ENCODE data around the gene OR2T6.
"Not testable (repeated sequence)": the region's sequence is repeated elsewhere in the genome, so short reads cannot be mapped to it uniquely, and the experiment has no call there.

Gene OR2T6

DNA sequence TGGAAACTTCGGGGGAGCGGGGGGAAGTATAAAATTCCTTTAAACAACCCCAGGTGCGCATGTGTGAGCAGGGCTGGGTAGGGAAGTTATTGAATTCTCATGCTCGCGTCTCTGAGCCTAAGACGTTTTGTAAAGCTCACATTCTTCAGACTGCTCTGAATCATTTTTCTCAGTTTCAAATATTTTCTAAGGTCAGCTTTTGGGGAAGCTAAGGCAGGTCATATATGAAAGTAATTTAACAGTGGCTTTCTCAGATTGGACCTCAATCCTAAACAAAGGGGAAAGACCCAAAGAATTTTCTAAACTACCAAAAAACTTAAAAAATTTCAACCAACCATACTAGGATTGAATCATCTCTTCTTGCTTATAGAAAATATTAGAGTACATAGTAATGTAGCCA is 59.4 kb downstream of the OR2T6 start:
- not testable (repeated sequence) for DNase-seq

DNA sequence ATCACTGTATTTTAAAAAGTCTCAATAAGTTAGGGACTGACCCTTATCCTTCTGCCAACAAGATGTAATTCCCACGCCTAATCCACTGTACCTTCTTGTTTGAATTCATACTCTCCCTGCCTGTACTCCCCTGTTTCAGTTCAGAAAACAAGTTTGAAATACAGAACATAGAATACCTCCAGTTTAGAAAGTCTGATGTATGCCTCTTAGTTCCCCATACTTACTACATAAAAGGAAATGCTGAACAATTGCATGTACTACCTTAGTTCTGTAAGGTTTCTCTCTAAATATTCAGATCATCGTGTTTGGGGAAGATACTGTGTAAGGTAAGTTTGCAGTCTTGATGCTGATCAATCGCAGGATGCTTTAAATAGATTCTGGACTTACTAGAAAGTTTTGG is 60.8 kb downstream of the OR2T6 start:
- not testable (repeated sequence) for DNase-seq

DNA sequence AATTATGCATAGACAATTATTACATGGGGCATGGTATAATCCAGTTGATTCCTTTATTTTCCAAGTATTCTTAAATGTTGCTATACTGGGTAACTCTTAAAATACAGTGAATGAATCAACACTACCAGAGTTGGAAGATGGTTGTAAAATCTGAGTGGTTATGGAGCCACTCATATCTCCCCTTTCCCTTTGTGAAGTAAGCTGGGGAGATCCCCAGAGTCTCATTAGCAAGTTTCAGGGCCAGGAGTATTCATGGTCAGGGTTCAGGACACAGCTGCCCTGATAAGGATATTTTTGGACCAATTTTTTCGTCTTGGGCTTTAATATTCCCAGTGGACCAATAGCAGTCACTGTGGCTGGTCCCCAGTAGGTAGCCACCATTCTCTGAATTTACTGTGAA is 63.1 kb downstream of the OR2T6 start:
- not testable (repeated sequence) for DNase-seq

DNA sequence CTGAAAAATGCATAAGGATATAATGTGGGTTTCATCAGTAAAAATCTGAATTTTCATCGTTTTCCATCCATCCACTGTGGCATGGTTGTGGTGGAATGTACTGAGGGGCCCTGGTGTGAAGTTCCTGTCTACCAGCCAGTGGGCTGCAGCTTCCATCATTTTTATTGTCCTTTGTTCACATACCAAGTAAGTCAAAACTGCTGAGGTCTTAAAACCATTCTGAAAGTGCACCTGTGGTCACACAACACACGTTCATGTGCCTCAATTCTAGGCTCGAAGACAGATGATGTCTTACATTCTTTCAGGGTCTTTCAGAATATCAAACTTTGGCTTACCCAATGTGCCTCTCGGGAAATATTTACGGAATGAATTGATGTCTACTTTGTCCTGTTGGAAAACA is 63.7 kb downstream of the OR2T6 start:
- not testable (repeated sequence) for DNase-seq

Data from GDM1 (cell line).